A673 (cell line): ENCODE measurements around the gene OR52D1. TPM values are rescaled to one million over a fixed set of nuclear protein-coding genes. Genes with fewer than 3 reads are reported as not detected.

Experiments used
- BruUV-seq: library from RNA; stranded (reverse); fragments of 400-500 nt; replicated peaks from 2 replicates; lab custom pipeline; 2021; lab: Mats Ljungman, UMichigan
- CTCF ChIA-PET: fragments of 300-600 bp; sonication (Branson Sonifier 250); formaldehyde crosslinking; loops from one replicate; lab custom pipeline; 2022; ENCODE audit warnings: antibody characterized with exemption; lab: Charles Lee
- POLR2A ChIA-PET: fragments of 300-600 bp; sonication (Branson Sonifier 250); formaldehyde crosslinking; loops from one replicate; lab custom pipeline; 2022; ENCODE audit warnings: antibody characterized with exemption; ENCODE audit not compliant: low non-redundant PET; lab: Charles Lee
- DNase-seq: peaks from one replicate; pipeline ENCODE4 v3.0.0-alpha.2; 2015; ENCODE audit warnings: low spot score
- H3K27ac ChIP-seq: fragments of 200-600 bp; sonication (generic); 2 replicates; pipeline ENCODE4 v1.5.1; 2016; ENCODE audit warnings: mixed run types, low read depth, mild to moderate bottlenecking, mixed read lengths, antibody characterized with exemption, low read length; ENCODE audit not compliant: poor library complexity, severe bottlenecking
- H3K27me3 ChIP-seq: fragments of 200-600 bp; sonication (generic); replicated peaks from 2 replicates; pipeline ENCODE4 v1.6.1; 2017; ENCODE audit warnings: mixed run types, low read depth, mild to moderate bottlenecking, mixed read lengths, antibody characterized with exemption, low read length; ENCODE audit not compliant: insufficient read depth, poor library complexity
- H3K36me3 ChIP-seq: fragments of 200-600 bp; sonication (generic); 2 replicates; pipeline ENCODE4 v1.6.1; 2016; ENCODE audit warnings: mixed run types, mild to moderate bottlenecking, mixed read lengths, antibody characterized with exemption, low read length; ENCODE audit not compliant: insufficient read depth, poor library complexity, severe bottlenecking
- H3K4me1 ChIP-seq: fragments of 200-600 bp; sonication (generic); 2 replicates; pipeline ENCODE4 v1.6.1; 2017; ENCODE audit warnings: mixed run types, mild to moderate bottlenecking, mixed read lengths, antibody characterized with exemption, low read length; ENCODE audit not compliant: insufficient read depth, poor library complexity, severe bottlenecking
- H3K4me3 ChIP-seq: fragments of 200-600 bp; sonication (generic); 2 replicates; pipeline ENCODE4 v1.5.1; 2016; ENCODE audit warnings: low read depth, mixed run types, mild to moderate bottlenecking, mixed read lengths, low read length; ENCODE audit not compliant: poor library complexity, severe bottlenecking
- H3K9me3 ChIP-seq: fragments of 200-600 bp; sonication (generic); 2 replicates; pipeline ENCODE4 v1.6.1; 2016; ENCODE audit warnings: mixed run types, low read depth, mild to moderate bottlenecking, mixed read lengths, antibody characterized with exemption, low read length; ENCODE audit not compliant: poor library complexity, severe bottlenecking
- EZH2 ChIP-seq: fragments of 200-600 bp; sonication (generic); IDR thresholded peaks from 2 replicates; pipeline ENCODE4 v1.6.1; 2017; ENCODE audit warnings: borderline replicate concordance, low read depth, mild to moderate bottlenecking, mixed read lengths, antibody characterized with exemption, low read length; ENCODE audit not compliant: poor library complexity, severe bottlenecking
- intact Hi-C: fragments of 100-400 bp; cut with micrococcal nuclease; formaldehyde crosslinking; loops from one replicate; pipeline ENCODE4 v1.10.0; 2022; ENCODE audit not compliant: unreplicated experiment
- total RNA-seq: library from RNA; stranded (reverse); gene quantifications from 2 replicates; pipeline ENCODE4 v1.2.3, GENCODE V29; 2021
- TF ChIP-seq, protein P1 (sequence below): fragments of 300-800, 200-600 bp; sonication (generic); conservative IDR thresholded peaks from 2 replicates; pipeline ENCODE4 v1.5.1; 2017; ENCODE audit warnings: low read depth, mild to moderate bottlenecking, antibody characterized with exemption, low read length, moderate library complexity, mixed read lengths

The OR52D1 gene
- total RNA-seq, 1 experiment from 2014 or later: not detected

- intact Hi-C loops: no loop called here
- ChIA-PET POLR2A (no interaction called here), CTCF (no interaction called here)
Measured at GRCh38 chr11:5536482-5536881, 48.0 kb downstream of the OR52D1 start.

More at GRCh38 chr11:5536482-5536881, 48.0 kb downstream of the OR52D1 start:
- no peaks in the 10 kb centered on the region for H3K27me3 ChIP-seq
- H3K4me3 ChIP-seq: no peak overlapping the region
- H3K4me1 ChIP-seq: no peaks in the 10 kb centered on the region
- no peaks in the 10 kb centered on the region for H3K9me3 ChIP-seq
- no TSS peak for BruUV-seq
- H3K27ac ChIP-seq: no peak overlapping the region
- TF ChIP-seq EZH2: no peak
- TF ChIP-seq, protein P1, sequence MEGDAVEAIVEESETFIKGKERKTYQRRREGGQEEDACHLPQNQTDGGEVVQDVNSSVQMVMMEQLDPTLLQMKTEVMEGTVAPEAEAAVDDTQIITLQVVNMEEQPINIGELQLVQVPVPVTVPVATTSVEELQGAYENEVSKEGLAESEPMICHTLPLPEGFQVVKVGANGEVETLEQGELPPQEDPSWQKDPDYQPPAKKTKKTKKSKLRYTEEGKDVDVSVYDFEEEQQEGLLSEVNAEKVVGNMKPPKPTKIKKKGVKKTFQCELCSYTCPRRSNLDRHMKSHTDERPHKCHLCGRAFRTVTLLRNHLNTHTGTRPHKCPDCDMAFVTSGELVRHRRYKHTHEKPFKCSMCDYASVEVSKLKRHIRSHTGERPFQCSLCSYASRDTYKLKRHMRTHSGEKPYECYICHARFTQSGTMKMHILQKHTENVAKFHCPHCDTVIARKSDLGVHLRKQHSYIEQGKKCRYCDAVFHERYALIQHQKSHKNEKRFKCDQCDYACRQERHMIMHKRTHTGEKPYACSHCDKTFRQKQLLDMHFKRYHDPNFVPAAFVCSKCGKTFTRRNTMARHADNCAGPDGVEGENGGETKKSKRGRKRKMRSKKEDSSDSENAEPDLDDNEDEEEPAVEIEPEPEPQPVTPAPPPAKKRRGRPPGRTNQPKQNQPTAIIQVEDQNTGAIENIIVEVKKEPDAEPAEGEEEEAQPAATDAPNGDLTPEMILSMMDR: no peak
- H3K36me3 ChIP-seq: no peaks in the 10 kb centered on the region
- DNase-seq: no peak

Other genes with a start within 250 kb of the OR52D1 start
- not detected in 2 replicates for gene HBG1, start 238.8 kb upstream of the OR52D1 start, total RNA-seq
- not detected in 2 replicates for gene HBG2, start 233.9 kb upstream of the OR52D1 start, total RNA-seq
- gene HBE1, start 218.7 kb upstream of the OR52D1 start, total RNA-seq: not detected in 2 replicates
- not detected in 2 replicates for gene OR51B4, start 186.7 kb upstream of the OR52D1 start, total RNA-seq
- gene OR51B2, start 164.4 kb upstream of the OR52D1 start, total RNA-seq: not detected in 2 replicates
- gene OR51B5, start 145.2 kb upstream of the OR52D1 start, total RNA-seq: not detected in 2 replicates
- gene OR51B6, start 137.2 kb upstream of the OR52D1 start, total RNA-seq: not detected in 2 replicates
- not detected in 2 replicates for gene OR51M1, start 104.9 kb upstream of the OR52D1 start, total RNA-seq
- gene OR51Q1, start 66.6 kb upstream of the OR52D1 start, total RNA-seq: not detected in 2 replicates
- gene OR51I1, start 47.2 kb upstream of the OR52D1 start, total RNA-seq: not detected in 2 replicates
- not detected in 2 replicates for gene OR51I2, start 39.4 kb upstream of the OR52D1 start, total RNA-seq
- not detected in 2 replicates for gene UBQLN3, start 21.3 kb downstream of the OR52D1 start, total RNA-seq
- gene UBQLNL, start 28.0 kb downstream of the OR52D1 start, total RNA-seq: not detected in 2 replicates
- gene OR52H1, start 59.9 kb downstream of the OR52D1 start, total RNA-seq: not detected in 2 replicates
- not detected in 2 replicates for gene OR52B6, start 92.2 kb downstream of the OR52D1 start, total RNA-seq
- 0.13 and 0.52 TPM in 2 replicates for gene TRIM6, start 108.0 kb downstream of the OR52D1 start, total RNA-seq
- gene TRIM34, start 136.3 kb downstream of the OR52D1 start, total RNA-seq: 0.41 and 0.79 TPM in 2 replicates
- 17.9 and 18.2 TPM in 2 replicates for gene TRIM5, start 196.4 kb downstream of the OR52D1 start, total RNA-seq
- gene TRIM22, start 201.1 kb downstream of the OR52D1 start, total RNA-seq: not detected in 2 replicates
- gene OR56B1, start 247.8 kb downstream of the OR52D1 start, total RNA-seq: not detected in 2 replicates